Measurements from ENCODE around the gene RGS3.
A peak's percentile ranks its signal among the peaks of the same experiment; 100 is the strongest.
"Not testable (repeated sequence)": the region's sequence is repeated elsewhere in the genome, so short reads cannot be mapped to it uniquely, and the experiment has no call there.

Gene RGS3

DNA sequence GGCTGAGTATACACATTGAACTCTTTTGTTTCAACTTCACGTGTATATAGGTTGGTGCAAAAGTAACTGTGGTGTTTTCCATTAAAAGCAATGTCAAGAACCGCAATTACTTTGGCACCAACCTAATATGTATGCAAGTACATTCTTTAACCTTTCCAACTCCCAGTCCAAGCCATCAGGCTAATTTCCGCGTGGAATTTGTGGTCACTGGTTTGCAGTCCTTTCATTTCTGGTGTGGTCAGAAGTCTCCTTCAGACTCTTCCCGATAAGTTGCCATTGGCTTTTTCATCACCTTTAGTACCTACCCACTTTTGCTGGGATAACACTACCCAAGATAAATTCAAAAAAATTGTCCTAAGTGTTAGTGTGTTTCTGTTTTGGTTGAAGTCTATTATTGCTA, 84.0 kb downstream of the RGS3 start:
- no peak for DNase-seq (ENCODE audit: low spot score)

DNA sequence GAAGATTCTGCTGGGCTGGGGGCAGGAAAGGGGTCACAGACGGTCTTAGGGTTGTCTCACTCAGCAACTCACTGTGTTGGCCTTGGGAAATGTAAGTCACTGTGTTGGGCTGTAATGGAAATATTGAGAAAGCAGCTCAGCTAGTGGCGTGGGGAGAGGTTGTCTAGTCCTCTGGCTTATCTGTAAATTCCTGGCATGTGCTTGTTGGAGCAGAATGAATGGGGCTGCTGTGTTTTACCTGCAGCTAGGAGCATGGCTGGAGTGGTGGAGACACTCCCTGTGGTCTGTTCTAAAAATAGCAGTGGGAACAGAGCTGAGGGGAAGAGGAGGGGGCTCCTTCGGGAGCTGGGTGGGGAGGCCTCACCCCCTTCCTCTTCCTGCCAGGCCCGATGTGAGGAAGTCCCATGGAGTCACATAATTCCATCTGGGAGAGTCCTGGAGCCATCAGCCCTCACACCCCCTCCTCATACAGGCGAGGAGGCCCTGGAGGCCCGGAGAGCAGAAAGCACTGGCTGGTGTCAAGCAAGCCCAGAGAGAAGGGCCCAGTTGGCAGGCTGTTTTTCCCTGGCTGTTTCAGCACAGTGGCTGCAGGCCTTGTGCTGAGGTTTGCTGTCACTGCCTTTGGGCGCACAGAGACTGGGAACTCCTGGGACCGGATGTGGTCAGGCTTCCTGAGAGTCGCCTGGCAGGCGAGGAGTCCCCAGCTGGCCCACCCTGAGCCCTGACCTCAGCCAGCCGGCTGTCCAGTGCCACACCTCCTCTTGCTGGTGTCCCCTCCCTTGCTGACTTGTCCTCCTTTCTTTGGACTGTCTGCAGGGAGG, 84.9 kb downstream of the RGS3 start:
- peak; percentile 72 for DNase-seq (ENCODE audit: low spot score)

DNA sequence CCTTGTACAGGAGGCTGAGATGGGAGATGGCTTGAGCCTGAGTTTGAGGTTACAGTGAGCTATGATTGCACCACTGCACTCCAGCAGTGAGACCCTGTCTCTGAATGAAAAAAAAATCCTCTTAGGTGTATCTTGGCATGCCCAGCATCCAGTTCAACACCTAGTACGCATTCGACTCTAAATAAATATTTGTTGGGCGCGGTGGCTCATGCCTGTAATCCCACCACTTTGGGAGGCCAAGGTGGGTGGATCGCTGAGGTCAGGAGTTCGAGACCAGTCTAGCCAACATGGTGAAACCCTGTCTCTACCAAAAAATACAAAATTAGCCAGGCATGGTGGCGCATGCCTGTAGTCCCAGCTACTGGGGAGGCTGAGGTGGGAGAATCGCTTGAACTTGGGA, 86.4 kb downstream of the RGS3 start:
- DNase-seq (ENCODE audit: low spot score), result not testable (repeated sequence)

DNA sequence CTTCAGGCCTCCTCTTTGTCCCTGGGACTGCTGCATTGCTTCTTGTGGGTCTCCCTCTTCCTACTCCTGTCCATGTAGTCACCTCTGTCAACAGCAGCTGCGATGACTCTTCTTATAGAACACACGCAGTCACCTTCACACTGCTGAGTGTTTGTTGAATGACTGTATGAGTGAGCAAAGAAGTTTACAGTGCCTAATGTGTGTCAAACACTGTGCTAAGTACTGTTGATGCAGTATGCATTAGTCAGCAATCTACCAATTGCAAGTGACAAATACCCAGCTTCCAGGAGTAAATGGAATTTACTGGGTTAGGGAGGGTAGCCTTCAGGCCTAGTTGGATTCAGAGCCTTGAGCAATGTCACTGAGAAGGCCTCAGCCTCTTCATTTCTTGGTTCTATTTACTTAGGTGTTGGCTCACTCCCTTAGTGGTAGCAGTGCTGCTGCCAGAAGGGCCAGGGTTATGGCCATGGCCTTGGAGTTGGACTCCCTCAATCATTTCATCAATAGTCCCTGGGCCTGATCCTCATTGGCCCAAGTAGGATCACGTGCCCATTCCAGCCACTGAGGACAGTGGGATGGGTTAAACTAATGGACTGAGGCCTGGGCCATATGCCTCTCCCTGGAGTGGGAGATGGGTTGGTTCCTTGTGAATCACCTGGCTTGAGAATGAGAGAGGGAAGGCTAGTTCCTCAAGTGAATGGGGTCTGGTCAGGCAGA, 93.5 kb downstream of the RGS3 start:
- no peak for DNase-seq (ENCODE audit: low spot score)

DNA sequence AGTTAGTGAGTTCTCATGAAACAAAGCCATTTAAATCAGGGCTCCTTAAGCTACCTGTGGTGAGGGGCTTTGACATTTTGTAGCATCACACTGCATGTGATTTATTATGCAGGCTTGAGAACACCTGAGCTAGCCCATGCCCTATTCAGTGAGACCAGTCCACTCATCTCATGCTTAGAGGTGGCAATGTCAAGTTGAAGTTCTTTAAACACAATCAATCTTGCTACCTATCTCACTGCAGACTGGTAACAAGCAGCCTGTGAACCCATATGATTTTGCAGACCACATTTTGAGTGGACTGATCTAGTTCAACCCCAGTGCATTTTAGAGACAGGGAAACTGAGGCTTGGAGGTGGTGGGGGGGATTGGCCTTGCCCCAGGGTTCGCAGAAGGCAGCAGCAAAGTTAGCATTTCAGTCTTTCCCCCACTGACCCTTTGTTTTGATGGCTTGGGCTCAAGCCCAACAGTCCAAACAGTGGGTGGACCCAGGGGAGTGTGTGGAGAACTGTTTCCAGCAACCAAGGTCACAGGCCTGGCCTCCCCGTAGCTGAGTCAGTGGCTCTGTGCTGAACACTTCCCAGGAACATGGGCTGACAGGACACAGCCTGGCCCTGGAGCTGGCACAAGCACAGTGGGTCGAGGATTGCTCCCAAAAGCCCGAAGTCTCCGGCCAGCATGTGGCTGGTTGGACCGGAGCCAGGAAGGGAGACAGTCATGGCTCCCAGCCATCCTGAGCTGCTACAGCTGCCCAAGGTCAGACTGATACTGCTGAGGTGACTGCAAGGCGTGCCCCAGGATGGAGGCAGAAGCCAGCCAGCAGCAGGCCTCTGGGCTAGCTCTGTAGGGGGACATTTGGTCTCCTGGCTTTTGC, 95.3 kb downstream of the RGS3 start:
- DNase-seq (ENCODE audit: low spot score), result no peak

DNA sequence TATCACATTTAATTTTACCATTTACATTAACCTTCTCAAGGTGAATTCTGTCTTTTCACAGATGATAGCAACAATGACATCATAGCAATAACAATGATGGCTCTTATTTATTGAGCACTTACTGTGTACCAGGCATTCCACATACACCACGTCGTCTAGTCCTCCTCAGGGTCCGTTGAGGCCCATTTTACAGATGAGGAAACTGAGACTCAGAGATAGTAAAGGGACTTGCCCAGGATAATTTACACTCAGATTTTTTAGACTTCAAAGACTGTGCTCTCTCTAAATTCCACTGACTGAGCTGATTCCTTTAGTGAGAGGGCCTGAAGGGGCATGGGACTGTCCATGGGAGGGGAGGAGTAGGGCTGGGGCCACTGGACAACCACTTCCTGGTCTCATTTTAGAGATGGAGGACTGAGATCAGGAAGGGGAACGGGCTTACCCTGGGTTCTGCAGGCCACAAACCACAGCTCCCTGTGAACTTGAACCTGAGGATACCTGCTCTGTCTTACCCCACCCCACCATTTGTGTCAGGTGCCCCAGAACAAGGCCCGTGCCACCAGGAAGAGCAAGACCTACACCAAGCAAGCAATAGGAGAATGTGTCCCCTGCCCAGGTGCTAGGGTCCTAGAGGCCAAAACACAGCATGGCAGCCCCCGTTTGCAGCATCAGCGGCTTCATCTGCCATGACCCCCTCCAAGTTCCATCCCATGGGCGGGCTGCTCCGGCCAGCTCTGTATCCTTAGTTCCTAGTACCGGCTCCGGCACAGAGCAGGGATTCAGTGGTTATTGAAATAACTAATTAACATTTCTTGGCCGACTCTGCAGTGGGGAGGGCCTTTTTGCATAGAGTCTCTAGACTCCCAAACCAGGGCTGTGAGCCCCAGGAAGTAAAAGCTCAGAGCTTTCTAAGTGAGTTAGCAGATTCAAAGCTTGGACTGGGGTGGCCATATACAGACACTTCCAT, 96.6 kb downstream of the RGS3 start:
- no peak for DNase-seq (ENCODE audit: low spot score)

DNA sequence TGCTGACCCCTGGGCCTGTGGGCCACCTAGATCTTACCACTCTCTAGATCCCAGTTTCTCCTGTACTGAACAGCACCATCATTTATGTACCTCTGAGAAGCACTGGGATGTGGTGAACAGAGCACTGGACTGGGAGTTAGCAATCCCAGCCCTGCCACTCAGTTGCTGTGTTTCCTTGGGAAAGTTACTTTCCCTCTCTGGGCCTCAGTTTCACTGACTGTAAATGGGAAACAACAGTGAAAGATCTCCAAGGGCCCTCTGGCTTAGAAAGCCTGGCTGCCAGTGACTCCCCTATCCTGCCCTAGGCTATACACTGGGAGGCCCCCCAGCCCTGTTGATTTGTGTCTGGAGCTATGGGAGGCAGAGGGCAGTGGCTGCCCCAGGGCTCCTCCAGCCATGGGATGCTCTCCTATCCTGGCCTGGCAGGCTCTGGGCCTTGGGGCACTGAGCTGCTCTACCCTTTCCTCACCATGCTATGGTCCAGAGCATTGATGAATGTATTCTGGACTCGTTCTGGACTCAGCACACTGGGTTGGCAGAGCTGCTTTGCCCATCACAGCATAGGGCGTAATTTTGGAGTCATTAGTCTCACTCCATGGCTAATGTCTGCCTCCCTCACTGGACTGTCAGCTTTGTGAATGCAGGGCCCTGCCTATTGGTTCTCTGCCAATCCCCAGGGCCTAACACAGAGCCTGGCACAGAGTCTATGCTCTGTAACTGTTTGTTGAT, 99.3 kb downstream of the RGS3 start:
- DNase-seq (ENCODE audit: low spot score), result no peak

DNA sequence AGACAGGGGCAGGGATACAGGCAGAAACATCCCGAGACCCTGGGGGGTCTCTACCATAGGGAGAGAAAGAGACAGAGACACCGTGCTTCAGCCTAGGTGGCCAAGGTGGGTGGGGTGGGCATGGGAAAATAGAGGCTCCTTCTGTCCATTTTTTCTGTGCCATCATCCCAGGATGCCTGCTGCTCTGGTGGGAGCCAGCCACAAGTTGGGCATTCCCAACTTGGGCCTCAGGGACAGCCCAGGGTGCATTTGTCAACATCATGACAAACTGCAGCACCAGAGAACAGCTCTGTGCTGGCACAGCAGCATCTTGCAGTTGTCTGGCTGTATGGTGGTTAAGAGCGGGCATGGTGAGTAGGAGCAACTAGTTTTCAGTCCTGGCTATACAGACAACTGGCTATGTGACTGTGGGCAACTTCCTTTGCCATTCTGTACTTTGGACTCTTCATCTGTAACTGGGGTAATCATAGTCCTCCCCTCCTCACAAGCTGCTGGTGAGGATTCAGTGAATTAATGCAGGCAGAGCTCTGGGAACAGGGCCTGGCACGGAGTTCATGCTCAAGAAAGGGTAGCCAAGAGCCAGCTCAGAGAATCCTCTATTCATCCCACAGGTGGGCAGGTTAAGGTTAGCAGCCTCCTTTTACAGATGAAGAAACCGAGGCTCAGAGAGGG, 100.4 kb downstream of the RGS3 start:
- DNase-seq (ENCODE audit: low spot score), result no peak

DNA sequence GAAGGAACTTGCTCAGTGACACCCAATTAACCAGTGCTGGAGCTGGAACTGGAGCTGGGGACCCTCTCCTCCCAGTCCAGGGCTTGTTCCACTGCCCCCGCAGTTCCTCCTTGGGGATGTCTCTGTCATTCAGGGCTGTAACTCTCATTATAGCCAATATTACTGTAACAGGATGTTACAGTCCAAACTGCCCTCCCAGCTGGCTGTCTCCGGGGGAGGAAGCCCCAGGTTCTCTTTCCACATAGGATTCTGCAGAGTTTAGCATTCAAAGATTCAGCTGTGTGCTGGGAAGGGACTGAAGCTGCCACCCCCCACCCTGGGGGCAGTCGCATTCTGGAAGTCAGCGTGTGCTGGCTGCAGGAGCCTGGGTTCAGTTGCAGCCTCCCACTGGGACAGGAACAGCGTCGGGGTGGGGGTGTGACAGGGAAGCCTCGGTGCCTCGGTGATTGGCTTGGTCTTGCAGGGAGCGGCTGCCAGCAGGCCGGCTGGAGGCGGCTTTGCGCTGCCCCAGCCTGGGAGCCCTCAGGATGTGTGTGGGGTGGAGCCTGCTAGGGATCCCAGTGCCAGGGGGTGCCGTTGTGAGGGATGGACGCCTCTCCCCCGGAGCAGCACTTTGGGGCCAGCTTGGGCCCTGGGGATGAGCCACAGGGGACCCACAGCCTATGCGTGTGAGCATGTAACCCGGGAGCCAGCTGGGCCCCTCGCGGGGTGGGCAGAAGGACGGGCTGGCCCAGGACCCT, 101.1 kb downstream of the RGS3 start:
- no peak for DNase-seq (ENCODE audit: low spot score)

DNA sequence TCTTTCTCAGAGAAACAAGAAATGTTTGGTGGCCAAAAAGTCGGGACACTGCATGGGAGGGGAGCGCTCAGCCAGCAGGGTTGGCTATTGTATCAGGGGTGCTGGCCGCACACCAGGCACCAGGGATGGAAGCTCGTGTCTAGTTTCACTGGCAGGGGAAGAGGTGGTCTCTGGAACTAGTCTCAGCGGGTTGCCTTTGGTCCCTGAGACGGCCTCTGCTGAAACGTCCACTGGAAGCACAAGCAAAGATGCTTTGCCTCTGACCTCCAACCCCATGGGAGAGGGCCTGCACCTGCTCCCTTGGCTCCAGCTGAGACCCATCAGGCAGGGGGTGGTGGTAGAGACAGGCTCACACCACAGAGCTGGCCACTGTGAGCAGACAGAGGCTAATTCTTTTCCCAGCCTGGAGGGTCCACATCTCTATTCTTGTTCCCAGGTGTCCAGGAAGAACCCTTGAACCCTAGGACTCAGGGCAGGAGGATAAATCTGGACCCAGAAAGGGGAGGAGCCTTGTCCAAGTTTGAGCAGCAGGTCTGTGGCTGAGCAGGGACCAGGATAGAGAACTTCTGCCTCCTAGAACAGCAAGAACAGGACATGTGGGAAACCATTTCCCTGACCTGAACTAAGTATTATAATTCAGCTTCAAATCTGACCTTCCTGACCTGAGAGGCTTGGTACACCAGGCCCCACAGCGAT, 102.6 kb downstream of the RGS3 start:
- DNase-seq (ENCODE audit: low spot score), result no peak

DNA sequence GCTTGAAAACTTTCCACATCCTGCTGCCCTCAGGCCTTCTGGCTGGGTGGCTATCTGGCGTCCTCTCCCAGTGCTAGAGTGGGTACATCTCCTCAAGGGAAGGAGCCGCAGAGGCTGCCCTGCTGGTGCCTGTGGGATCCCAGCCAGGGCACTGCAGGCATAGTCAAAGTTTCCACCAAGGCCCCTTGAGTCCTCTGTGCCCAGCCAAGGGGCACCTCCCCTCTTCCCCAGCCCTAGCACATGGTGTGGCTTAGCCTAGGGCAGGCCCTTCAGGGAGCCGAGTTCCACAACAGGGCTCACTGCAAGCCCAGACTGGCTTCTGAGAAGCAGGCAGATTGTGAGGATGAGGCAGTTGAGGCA, 103.2 kb downstream of the RGS3 start:
- DNase-seq (ENCODE audit: low spot score), result no peak

DNA sequence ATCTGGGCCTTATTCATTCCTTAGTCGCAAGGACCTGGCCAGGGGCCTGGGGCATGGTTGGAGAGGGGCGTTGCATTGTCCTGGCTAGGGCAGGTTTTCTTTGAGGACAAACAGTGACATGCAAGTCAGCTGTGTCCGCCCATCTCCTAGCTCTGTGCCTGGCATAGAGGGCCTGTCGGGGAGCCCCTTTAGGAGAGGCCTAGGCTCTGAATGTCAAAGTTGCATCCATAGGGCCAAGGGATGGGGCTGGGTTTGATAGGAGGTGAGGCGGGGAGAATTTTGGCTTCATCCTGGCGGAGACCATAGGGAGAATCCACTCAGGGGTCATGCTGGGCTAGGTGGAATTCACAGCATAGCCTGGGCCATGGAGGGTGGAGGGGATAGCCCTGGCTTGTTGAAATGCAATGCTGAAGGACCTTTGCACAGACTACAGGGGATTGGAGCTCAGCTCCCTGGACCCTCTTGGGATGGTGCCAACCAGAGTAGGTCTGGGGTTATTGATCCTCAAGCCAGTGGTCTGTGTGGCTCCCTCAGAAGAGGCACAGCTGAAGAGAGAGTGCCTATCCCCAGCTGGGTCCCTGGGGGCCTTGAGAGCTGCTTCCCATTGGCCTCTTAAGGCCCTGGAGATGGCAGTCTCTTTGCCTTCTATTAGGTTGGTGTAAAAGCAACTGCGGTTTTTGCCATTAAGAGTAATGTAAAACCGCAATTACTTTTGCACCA, 104.0 kb downstream of the RGS3 start:
- no peak for DNase-seq (ENCODE audit: low spot score)

DNA sequence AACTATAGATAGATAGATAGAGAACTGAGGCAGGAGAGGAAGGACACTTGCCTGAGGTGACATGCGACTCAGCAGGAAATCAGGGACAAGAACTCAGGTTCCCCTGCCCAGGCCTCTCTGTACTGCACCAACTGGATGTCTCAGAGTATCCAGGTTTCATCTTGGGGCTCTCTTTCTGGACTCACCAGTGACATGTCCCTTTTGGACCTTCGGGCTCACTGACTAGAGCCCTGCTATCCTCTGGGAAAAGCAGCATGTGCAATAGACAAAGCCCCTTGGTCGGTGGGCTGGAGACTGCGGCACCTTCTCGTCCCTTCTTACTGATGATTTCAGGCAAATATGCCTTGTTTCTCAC, 104.5 kb downstream of the RGS3 start:
- DNase-seq (ENCODE audit: low spot score), result no peak

DNA sequence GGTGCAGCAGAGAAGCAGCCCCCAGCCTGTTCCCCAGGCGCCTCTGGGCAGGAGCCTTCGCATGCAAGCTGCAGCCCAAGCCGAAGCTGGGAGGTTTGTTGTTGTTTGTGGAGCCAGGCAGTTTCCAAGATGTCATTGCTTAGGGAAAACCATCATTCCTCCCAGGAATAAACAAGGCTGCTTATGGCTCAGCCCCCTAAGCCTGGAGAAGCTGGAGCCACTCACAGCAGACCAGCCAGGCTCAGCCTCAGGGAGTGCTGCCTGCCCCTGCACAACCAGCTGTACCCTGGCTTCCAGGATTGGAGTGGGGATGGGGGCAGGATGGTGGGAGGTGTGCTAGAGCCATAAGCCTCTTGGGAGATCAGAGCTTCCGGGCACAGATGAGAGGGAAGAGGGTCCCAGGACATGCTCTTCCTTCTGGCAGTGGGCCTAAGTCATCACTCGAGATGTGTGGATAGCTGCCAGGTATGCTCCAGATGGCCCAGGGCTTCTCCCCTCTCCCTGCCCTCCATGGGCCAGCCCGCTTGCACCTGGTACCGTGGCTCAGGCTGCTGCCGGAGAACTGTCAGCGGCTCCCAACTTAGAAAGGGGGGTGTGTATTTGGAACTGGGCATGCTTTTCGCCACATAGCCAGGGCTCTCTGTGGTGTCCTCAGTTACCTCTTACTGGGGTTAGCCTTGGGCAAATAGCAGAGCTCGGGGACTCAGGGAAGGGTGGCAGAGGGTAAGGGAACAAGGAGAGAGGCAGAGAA, 105.2 kb downstream of the RGS3 start:
- no peak for DNase-seq (ENCODE audit: low spot score)

DNA sequence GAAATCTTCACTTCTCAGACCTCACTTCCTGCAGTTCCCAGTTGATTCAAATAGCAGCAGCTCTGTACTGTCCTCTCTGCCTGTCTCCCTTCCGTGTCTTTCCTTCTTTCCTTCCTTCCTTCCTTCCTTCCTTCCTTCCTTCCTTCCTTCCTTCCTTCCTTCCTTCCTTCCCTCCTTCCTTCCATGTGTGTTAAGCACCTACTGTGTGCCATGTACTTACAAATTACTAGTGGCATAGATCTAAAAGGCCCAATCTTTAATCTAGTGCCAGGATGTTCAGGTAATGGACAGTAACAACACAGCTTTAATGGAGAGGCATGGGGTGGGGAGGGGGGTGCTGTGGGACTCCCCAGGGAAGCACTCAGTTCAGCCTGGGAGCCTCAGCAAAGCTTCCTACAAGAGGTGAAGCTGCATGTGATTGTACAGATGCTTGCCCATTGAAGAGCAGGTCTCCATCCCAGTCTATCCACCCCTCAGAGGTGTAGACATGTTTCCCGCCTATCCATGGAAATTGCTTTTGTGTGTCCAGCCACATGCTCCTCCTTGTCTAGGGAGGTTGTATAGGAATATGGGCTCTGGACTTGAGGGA, 106.0 kb downstream of the RGS3 start:
- DNase-seq (ENCODE audit: low spot score), result no peak

DNA sequence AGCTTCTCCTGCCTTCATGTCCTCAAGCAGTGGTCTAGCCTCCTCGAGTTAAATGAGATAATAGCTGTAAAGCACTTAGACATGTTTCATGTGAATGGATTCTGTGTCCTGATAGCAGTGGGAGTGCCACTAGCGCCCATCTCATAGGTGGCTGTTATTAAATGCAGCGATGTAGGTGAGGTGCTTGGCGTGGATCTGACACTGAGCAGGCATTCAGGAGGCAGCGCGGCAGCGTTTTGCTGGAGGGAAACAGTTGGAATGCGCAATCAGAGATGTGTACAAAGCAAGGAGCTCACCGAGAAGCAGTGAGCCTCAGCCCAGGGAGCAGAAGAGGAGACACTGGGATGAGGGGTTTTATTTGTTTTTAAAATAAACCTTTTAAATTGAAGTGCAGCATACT, 106.6 kb downstream of the RGS3 start:
- DNase-seq (ENCODE audit: low spot score), result no peak
